AG08395 (cell line): Measurements from ENCODE around the gene MKRN2OS.

ENCODE experiments used
- DNase-seq: peaks from one replicate; pipeline ENCODE4 v3.0.0; 2012; ENCODE audit warnings: mixed read lengths, low spot score

The MKRN2OS gene

GRCh38 chr3:12513694-12514446 is 31.4 kb downstream of the MKRN2OS start:
- no peak for DNase-seq

GRCh38 chr3:12512534-12513118 is 32.7 kb downstream of the MKRN2OS start:
- DNase-seq: no peak

- no peak for DNase-seq
Observed at GRCh38 chr3:12509466-12509865, 35.8 kb downstream of the MKRN2OS start.

- DNase-seq: peak; percentile 93
Observed at GRCh38 chr3:12508291-12508700, 37.0 kb downstream of the MKRN2OS start.

- peak; percentile 50 for DNase-seq
Observed at GRCh38 chr3:12507591-12508281, 37.6 kb downstream of the MKRN2OS start.

- no peak for DNase-seq
Observed at GRCh38 chr3:12506201-12506709, 39.0 kb downstream of the MKRN2OS start.

- no peak for DNase-seq
Observed at GRCh38 chr3:12503126-12503957, 42.0 kb downstream of the MKRN2OS start.

GRCh38 chr3:12501360-12502020 is 43.8 kb downstream of the MKRN2OS start:
- DNase-seq: peak; percentile 69

GRCh38 chr3:12499474-12499873 is 45.8 kb downstream of the MKRN2OS start:
- DNase-seq: no peak

- DNase-seq: no peak
Observed at GRCh38 chr3:12496453-12496761, 48.9 kb downstream of the MKRN2OS start.

- DNase-seq: no peak
Observed at GRCh38 chr3:12495749-12496452, 49.4 kb downstream of the MKRN2OS start.

- no peak for DNase-seq
Observed at GRCh38 chr3:12490547-12490946, 54.8 kb downstream of the MKRN2OS start.

- peak; percentile 38 for DNase-seq
Observed at GRCh38 chr3:12489832-12490231, 55.5 kb downstream of the MKRN2OS start.
